ENCODE measurements around the gene LIN7B.

Gene LIN7B

GRCh38 chr19:49114630-49115363, 627 bp downstream of the LIN7B start:
- no peak for TF ChIP-seq CTCF (IDR thresholded peaks at IDR 0.05; ENCODE audit: control insufficient read depth, extremely low read depth, insufficient read depth)
- peak overlapping the region; percentile 59 for H3K4me3 ChIP-seq (ENCODE audit: low read depth, low read length)
- DNase-seq (ENCODE audit: low read depth) = no peak

- H3K4me3 ChIP-seq (ENCODE audit: low read depth, low read length) = no peak overlapping the region
- no peak for TF ChIP-seq CTCF (IDR thresholded peaks at IDR 0.05; ENCODE audit: control insufficient read depth, extremely low read depth, insufficient read depth)
- DNase-seq (ENCODE audit: low read depth) = no peak
These were observed 2.4 kb downstream of the LIN7B start for GRCh38 chr19:49116544-49116943.

GRCh38 chr19:49117677-49118564, 3.8 kb downstream of the LIN7B start:
- no peak for TF ChIP-seq CTCF (IDR thresholded peaks at IDR 0.05; ENCODE audit: control insufficient read depth, extremely low read depth, insufficient read depth)
- DNase-seq (ENCODE audit: low read depth) = no peak
- H3K4me3 ChIP-seq (ENCODE audit: low read depth, low read length) = peak overlapping the region; percentile 54

GRCh38 chr19:49118565-49119410, 4.6 kb downstream of the LIN7B start, which contains the start of gene C19orf73:
C19orf73 (minus strand) TSS chr19:49119143; CDS start chr19:49119022, 121 bp downstream.
- DNase-seq (ENCODE audit: low read depth) = peak; percentile 74
- H3K4me3 ChIP-seq (ENCODE audit: low read depth, low read length) = peak within 1 kb of the TSS; percentile 54
- no peak for TF ChIP-seq CTCF (IDR thresholded peaks at IDR 0.05; ENCODE audit: control insufficient read depth, extremely low read depth, insufficient read depth)

GRCh38 chr19:49119411-49120324, 5.5 kb downstream of the LIN7B start, which contains the start of gene PPFIA3:
PPFIA3 (plus strand) TSS chr19:49119544; CDS start chr19:49127874, 8,330 bp downstream.
- DNase-seq (ENCODE audit: low read depth) = no peak
- H3K4me3 ChIP-seq (ENCODE audit: low read depth, low read length) = peak within 1 kb of the TSS; percentile 54
- no peak for TF ChIP-seq CTCF (IDR thresholded peaks at IDR 0.05; ENCODE audit: control insufficient read depth, extremely low read depth, insufficient read depth)

All from LNCaP clone FGC (cell line).